ENCODE measurements around the gene ZNF664.

The ZNF664 gene

GRCh38 chr12:123958876-123959275 is 14.1 kb upstream of the ZNF664 start:
- DNase-seq, result no peak

DNA sequence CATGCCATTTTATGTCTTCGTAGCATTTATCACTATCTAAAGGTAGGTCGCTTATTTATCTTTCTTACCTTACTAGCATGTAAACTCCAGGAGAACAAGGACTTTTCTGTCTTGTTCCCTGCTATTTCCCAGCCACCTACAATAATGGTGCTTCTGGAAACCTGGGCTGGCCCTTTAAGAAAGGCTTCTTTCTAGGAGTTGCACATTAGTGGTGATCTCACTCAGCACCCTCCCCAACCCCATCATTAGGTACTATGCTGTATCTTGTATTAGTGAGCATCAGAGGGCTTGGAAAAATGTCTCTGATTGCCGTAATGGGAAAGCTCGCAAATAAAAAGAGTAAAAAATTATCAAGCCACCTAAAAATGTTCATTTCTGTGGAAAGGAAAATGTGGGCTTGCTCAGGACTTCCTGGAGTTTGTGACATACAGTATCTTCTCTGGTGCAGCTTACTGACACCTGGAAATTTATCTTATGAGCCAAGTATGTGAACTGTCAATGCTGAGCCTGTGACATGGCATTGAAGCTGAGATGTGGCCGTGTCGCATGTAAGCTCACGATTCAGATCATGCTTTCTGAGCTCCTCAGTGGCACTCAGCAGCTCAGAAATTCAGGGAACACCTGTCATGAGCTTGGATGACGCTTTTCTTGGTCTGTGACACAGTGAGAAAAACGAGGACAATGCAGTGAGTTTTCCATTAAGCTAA is 12.8 kb upstream of the ZNF664 start:
- no peak for DNase-seq

- no peak for DNase-seq
Measured at GRCh38 chr12:123960856-123961255, 12.2 kb upstream of the ZNF664 start.

DNA sequence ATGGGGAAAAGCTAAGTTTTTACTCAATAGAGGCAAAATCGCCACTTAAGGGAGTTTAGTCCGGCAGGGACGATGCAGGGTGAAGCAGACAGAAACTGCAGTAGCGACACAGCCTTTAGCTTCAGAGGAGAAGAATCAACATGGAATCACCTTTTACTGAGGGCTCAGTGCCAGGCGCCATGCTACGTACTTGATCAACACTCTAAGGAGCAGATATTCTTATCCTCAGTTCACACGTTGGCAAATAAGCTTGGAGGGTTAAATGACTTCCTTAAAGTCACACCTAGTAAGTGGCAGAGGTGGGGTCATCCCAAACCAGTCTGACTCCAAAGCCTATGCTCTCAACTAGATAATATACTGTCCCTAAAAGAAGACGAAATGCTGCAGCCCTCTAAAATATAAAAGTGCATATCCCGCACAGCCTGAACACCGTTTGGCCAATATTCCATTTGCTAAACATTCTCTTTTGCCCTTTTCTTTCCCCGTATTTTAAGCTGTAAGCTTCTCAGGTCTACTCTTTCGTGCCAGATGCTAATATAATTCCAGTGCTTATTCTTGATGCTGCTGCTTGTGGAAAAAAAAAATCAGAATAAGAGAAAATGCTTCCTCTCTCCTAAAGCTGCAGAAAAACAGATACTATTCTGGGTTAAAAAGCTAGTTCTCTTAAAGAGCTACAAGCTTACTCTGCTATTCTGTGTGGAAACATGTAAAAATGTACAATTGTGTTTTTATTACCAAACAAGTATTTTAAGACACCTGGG is 11.2 kb upstream of the ZNF664 start:
- no peak for DNase-seq

GRCh38 chr12:123962513-123962912 is 10.5 kb upstream of the ZNF664 start:
- no peak for DNase-seq

DNA sequence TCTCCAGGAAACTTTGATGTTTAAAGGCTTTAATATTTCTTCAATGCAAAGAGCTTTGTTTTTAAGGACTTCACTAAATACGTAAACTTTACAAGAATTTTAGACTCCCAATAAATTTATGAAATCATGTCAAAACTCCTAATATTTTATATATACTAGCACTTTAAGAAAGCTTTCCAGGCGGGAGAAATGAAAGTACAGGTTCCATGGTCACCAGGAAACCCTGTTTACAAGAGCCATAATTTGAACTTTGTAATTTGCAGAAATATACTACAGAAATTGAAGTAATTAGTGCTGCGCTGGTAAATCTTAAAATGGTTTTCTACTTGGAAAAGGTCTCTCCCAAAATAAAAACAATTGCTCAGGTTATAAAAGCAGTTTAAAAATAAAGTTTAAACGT is 9.2 kb upstream of the ZNF664 start:
- no peak for DNase-seq

GRCh38 chr12:123965382-123965781 is 7.6 kb upstream of the ZNF664 start:
- DNase-seq, result no peak

DNA sequence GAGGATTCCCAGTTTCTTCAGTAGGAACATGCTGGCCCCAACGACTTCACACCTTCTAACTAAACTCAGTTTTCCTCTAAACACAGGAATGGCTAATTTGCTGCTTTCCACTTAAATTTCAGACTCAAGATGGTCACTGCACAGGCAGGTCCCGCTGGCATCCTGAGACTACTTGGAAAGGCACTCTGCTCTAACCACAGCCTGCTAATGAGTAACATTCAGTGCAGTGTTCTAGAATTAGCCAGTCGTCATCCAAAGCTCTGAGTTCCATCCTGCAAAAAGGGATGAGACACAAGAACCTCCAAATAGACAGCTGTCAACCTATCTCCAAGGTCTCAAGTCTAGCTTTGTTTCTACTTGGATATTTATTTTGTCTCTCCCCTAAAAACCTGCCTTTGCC is 6.4 kb upstream of the ZNF664 start:
- DNase-seq, result no peak

DNA sequence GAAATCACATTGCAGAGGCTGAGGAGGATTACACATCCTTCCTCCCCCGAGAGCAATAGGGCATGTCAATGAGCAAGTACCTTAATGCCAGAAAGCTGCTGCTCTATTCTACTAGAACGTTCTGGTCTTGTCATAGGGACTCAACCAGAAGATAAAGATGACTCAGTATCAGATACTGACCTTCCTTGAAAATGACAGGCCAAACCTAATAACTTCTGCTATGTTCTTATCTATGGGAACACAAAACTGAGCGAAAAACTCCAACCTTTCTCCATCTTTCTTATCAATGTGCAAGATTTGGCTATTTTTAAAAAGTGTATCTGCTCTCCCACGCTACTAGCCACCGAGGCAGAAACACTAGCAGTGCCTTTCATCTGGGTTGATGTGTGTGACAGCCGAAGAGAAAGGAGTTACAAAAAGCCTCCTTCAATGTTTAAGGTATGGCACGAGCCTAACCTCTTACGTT is 5.9 kb upstream of the ZNF664 start:
- no peak for DNase-seq

GRCh38 chr12:123971449-123971769 is 1.6 kb upstream of the ZNF664 start:
- no peak for DNase-seq

- DNase-seq, result peak in 10 of 14 donors; percentile 20 to 62 (median 40)
Measured at GRCh38 chr12:123971770-123972456, 1.1 kb upstream of the ZNF664 start.

- DNase-seq, result peak in 8 of 14 donors; percentile 35 to 61 (median 49)
Measured at GRCh38 chr12:123973552-123974341, 732 bp downstream of the ZNF664 start.

DNA sequence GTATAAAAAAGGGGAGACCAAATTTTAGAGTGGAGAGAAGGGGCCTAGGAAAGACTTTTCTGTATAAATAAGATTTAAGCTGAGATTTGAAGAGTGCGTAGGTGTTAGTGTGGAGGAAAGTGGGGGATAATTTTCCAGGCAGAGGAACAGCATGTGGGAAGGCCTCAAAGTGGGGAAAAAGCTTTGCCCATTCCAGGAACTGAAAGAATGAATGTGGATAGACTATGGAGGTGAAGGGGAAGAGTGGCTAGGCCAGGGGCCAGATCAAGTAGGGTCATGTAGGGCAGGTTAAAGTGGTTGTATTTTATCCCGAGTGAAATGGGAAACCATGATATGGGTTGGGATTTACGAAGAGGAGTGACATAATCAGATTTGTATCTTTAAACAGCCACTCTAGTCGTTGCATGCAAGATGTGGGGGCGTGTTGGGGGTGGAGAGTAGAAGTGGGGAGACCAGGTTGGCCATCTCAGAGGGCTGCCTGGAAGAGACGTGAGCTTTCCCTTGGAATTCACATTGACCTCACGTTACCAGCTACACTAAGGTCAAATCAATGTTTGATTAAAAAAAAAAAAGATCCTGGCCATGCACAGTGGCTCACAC is 3.3 kb downstream of the ZNF664 start:
- DNase-seq, result no peak

GRCh38 chr12:123979566-123979965 is 6.6 kb downstream of the ZNF664 start:
- DNase-seq, result no peak

- no peak for DNase-seq
Measured at GRCh38 chr12:123982269-123982668, 9.3 kb downstream of the ZNF664 start.

DNA sequence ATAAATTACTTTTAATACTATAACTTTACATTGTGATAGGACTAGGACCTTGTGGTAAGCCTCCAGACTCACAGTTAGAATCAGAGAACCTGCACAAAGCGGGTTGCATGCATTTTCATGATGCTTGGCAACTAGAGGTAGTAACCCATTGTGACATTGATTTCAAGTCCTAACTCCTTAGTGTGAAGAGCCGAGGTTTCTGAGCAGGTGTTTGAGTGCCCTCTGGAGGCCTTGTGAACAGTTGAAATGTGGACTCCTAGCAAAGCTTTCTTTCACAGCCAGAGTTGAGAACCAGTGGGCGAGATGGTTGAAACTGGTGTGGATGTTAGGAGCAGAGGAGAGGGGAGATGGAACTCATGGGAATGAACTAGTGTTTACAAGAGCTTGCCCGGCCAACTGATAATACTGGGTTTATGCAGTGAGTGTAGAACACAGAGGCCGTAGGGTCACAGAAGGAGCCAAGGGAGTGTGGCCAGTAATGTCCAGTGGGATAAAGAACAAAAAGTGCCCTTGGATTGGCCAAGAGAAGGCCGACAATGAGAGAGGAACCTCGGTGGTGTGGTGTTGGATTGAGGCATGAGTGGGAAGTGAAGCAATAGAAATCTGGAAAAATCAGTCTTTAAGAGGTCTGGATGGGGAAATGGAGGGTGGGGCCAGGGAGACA is 10.9 kb downstream of the ZNF664 start:
- peak in 8 of 14 donors; percentile 10 to 48 (median 26) for DNase-seq

- no peak for DNase-seq
Measured at GRCh38 chr12:123984903-123985302, 11.9 kb downstream of the ZNF664 start.

DNA sequence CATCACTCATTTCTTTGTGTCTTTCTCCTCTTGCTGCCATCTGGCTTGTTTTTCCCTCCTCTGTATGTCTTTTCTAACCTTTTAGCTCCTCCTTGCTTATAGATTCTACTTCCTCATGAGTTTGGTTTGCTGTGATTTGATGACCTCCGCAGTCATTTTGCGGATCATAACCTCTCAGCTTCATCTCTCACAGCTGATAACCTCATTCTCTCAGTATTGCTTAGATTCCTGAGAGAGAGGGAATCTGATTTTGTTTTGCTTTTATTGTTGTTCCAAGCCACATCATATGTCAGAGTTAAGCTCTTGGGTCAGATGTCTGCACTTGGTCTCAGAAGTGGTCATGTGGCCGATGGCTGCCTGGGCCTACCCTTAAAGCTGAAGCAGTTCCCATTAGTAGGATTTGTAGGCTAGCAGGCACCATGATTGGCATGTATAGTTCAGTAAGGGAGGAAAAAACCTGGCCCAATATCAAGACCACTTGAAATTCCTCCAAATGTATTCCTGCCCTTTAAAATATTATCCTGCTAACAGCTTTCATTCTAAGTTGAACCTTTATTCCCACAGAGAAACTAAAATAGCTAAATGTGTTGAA is 13.5 kb downstream of the ZNF664 start:
- no peak for DNase-seq

GRCh38 chr12:123987022-123987421 is 14.0 kb downstream of the ZNF664 start:
- no peak for DNase-seq

- no peak for DNase-seq
Measured at GRCh38 chr12:123989168-123989567, 16.2 kb downstream of the ZNF664 start.

- no peak for DNase-seq
Measured at GRCh38 chr12:123989753-123990152, 16.7 kb downstream of the ZNF664 start.

All from C1 segment of cervical spinal cord (tissue), 14 donors.